GM21367 (cell line): ENCODE results near the gene PDZRN4.
"Not testable (repeated sequence)": the region's sequence is repeated elsewhere in the genome, so short reads cannot be mapped to it uniquely, and the experiment has no call there.

Experiments used
- ATAC-seq: cut with Tn5 transposase; IDR thresholded peaks from one replicate; pipeline ENCODE4 v1.9.1; 2021; ENCODE audit not compliant: unreplicated experiment

The PDZRN4 gene

DNA sequence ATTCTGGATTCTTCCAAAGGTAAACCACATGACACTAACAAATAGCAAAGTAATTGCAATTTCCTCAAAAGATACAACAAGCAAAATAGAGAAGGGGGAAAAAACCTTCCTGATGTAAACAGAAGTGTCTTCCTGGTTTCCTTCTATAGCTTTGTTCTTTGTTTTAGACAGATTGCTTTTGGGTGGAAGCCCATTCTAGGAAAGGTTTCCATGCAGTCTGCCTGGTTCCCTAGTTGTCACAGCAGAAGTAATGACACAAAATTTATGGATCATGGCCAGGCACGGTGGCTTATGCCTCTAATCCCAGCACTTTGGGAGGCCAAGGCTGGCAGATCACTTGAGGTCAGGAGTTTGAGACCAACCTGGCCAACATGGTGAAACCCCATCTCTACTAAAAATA is 359.0 kb downstream of the PDZRN4 start:
- ATAC-seq = not testable (repeated sequence)

DNA sequence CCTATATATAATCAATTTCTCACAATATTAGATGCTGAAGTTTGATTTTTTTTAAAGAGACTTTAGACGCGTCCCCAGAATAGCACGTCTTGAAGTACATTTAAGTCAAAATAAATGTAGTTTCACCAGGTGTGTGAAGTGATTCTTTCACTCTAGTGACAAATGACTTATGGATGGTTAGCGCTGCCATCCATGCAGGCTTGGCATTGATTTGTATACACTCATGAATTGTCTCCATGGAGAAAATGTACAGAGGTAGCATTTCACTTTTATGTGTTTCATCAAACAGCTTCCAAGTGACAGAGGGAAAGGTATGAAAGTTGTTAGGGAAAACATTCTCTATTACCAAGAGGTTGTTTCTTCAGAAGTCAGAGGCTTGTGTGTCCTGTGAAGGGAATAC is 360.8 kb downstream of the PDZRN4 start:
- ATAC-seq = no peak

DNA sequence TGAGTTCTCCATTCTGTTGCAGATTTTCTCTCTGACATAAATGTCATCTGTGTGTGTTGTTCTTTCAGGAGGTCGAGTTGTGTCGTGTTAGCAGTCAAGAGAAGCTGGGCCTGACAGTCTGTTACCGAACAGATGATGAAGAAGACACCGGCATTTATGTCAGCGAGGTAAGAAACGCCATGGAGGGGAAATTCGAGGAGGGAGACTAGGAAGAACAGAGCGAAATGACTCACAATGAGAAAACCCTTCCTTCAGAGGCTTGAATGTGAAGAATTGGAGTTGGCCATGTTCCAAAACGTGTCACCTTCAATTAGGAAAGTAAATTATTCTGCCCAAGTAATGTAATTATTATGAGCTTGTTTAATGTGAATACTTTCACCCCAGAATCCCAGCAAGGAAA is 364.5 kb downstream of the PDZRN4 start:
- ATAC-seq = no peak

DNA sequence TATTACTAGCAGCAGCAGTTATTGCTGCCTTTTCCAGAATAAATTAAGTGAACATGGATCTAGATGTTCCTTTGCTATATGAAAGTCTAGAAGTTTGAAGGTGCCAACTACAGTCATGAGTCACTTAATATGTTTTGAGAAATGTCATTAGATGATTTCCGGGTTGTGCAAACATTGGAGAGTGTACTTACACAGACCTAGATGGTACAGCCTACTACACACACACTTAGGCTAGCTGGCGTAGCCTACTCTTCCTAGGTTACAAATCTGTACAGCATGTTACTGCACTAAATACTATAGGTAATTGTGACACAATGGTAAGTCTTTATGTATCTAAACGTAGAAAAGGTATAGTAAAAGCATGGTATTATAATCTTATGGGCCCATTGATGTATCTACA is 368.1 kb downstream of the PDZRN4 start:
- ATAC-seq = no peak

DNA sequence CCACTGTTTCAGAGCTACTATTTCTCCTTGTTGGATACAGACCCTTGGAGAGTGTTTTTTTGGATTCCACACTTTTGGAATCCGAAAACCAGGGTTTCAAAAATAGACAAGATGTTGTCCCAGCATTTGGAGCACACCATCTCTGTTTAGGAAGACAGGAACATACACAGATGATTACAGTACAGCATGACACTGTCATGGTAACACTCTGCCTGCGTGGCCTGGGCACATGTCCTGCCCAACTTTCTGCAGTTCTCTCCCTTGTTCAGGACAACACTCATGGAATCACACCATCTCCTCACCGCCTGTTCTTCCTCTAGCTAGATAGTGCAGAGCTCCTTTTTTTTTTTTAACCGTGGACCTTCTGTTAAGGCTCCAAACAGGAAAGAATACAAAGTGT is 369.2 kb downstream of the PDZRN4 start:
- ATAC-seq = no peak

DNA sequence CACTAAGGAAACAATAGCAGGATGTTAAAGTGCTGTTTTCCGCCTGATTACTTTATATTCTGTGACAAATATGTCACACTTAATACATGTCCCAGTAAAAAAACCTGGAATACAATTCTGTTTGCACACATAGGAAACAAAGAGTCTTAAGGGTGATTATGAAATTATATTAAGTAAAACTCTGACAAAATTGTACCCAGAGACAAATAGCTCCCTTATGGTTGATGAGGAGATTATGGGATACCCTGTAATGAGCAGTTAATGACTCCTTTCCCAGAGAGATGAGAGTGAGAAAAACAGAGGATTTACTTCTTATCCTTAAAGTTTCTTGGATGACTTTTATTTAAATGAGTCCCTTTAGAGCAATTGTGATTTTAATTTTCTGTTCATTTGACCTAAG is 370.6 kb downstream of the PDZRN4 start:
- no peak for ATAC-seq

DNA sequence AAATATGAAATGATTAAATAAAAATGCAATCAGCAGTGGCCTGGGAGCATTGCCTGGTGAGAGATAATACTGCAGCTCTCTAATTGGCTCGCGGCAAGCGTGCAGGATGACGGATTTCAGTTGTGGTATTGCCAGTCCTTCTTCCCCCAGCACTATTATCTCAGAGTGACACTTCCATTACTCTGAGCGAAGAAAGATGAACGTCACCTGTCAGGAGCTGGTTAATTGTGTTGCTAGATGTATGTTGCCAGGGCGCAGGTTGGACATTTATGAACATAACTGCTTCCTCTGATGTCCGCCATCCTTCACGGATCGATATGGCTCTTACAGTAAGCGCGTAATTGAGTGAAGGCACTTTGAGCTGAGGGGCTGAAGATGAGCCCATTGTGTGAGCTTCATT is 374.9 kb downstream of the PDZRN4 start:
- no peak for ATAC-seq

DNA sequence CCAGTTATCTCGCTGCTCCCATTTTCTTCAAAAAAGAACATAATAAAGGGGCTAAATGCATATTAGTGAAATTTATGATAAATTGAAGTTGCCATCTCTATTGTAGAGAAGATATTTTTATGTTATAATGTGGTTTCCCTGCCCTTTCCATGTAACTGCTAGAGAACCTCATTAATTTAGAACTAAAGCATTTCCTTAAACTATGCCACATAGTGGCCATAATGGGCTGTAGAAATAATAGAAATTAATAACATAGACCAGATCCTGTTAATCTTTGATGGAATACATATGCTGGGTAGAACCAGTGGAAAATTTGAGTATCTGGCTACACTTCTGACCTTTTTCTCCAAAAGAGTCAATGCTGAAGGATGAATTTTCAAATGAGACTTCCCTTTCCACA is 376.7 kb downstream of the PDZRN4 start:
- ATAC-seq = no peak

DNA sequence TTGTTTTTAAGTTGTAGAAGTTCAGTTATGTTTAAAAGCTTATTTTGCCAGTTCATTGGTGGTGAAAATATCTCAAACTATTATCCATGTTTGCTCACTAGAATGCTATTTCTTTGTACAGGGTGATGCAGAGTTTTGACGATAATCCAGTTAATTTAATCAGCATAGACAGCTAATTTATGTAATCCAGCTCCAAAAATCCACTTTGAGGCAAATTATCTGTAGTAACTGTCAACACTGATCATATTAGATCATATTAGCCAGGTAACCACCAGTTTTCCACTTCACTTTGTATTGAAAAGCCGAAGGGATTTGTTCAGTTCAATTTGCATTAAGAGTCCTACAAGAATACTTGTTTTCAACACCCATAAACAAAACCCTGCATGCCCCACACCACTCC is 378.6 kb downstream of the PDZRN4 start:
- no peak for ATAC-seq

DNA sequence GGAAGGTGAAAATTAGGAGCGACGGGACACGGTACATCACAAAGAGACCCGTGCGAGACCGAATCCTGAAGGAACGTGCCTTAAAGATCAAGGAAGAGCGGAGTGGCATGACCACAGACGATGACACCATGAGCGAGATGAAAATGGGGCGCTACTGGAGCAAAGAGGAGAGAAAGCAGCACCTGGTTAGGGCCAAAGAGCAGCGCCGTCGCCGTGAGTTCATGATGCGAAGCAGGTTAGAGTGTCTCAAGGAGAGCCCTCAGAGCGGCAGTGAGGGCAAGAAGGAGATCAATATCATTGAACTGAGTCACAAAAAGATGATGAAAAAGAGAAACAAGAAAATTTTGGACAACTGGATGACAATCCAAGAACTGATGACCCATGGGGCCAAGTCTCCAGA is 385.3 kb downstream of the PDZRN4 start:
- no peak for ATAC-seq

DNA sequence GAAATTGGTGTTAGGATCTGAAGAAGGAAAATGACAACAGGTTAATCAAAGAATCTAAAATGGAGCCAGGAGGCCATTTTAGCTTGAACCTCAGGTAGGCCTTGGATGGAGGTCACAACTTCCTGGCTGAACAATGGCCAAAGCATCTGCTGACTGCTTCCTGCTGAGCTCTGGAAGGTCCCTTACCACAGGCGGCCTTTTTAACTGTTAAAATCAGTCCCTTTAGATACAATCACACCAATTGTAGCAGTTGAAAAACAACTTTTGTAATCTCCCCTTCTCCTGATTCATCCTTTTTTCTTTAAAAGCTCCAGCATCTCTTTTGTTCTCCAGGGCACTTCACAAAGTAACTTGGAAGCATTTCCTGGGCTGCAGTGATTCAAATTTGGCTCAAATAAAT is 388.8 kb downstream of the PDZRN4 start:
- no peak for ATAC-seq

DNA sequence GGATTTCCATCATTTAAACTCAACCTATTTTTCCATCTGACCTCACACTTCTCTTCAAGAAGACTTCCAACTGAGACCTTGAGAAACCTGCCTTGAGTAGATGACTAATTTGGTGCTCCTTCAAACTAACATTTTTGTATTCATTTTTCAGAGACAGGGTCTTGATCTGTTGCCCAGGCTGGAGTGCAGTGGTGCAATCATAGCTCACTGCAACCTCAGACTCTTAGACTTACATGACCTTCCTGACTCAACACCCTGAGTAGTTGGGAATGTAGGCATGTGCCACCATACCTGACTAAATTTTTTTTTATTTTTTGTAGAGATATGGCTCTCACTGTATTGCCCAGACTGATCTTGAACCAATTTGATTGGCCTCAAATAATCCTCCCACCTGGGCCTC is 389.9 kb downstream of the PDZRN4 start:
- no peak for ATAC-seq

DNA sequence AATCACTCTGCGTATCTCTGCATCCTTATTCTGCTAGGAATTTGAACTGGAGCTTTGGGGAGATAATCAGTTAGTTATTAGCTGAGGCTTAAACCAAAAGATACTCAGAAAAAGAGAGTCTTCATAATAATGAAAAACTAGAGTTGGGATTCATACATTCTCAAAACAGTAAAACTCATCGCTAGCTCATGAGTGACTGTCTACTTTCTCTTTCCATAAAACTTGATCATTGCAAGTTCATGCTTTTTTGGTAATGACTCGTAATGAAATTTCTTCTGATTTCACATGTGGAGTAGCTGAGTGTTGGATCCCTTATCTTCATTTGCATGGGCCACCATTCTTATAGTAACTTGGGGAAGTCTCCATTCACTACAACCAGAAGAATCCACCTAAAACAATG is 397.7 kb downstream of the PDZRN4 start:
- no peak for ATAC-seq

DNA sequence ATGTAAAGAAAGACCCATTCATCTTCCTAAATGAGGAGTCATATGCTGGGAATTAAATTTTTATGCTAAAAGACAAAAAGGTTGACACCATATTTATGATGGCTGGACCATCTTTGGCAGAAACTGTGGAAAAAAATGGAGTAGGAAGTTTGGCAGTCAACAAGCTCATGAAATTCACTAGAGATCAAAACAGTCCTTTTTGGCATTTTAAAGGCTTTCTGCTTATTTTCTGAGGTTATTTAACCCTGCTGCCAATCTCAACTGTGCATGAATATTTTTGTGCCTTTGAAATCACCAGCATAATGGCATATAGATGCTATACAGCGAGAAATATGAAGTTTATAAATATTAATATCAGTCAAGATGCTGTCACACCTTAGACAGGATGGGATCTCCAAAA is 399.5 kb downstream of the PDZRN4 start:
- no peak for ATAC-seq

DNA sequence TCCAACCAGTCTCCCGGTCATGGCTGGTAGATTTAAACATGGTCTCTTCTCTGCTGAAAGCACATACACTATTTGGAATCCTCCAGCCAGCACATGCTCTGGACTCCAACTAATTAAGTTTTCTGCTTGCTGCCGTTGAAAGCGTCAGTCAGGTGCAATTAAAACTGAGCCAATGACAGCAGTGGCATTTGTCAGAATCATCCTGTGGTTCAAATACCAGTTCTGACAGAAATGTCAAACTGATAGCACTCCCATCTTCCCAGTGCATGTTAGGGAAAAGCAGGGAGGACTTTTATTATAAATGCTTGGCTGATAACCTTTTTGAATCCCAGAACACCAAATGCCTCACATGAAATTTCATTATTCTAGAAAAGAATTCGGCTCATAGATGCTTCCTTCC is 401.8 kb downstream of the PDZRN4 start:
- ATAC-seq = no peak

DNA sequence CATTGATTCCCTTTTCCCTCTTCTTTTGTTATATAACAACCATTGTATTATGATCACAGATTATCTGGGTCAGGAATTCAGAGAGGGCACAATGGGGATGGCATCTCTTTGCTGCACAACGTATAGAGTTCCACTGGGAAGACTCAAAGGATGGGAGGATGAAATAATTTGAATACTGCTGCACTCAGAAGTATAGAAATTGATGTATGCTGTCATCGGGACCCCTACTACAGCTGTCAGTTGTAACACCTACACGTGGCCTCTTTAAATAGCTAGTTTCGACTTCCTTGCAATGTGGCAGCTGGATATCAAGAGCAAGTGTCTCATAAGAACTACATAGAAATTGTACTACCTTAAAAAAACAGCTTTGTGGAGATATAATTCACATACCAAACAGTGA is 408.1 kb downstream of the PDZRN4 start:
- no peak for ATAC-seq

DNA sequence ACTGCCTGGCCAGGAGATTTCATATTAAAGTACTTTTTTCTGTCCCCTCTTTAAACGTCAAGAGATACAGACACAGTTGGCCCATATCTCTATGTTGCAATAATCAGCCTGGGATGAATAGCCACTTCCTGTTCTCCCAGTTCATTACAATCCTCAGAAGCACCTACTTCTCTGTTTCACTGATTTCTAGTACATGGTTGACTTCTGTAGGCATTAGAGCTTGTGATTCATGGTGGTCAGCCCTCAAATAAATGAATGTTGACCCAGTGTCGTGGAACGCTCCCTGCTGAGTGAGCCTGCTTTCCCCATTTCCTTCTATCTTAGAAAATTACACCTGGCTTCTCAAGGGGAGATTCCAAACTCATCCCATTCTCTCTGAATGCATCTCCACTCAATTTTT is 416.7 kb downstream of the PDZRN4 start:
- ATAC-seq = no peak

DNA sequence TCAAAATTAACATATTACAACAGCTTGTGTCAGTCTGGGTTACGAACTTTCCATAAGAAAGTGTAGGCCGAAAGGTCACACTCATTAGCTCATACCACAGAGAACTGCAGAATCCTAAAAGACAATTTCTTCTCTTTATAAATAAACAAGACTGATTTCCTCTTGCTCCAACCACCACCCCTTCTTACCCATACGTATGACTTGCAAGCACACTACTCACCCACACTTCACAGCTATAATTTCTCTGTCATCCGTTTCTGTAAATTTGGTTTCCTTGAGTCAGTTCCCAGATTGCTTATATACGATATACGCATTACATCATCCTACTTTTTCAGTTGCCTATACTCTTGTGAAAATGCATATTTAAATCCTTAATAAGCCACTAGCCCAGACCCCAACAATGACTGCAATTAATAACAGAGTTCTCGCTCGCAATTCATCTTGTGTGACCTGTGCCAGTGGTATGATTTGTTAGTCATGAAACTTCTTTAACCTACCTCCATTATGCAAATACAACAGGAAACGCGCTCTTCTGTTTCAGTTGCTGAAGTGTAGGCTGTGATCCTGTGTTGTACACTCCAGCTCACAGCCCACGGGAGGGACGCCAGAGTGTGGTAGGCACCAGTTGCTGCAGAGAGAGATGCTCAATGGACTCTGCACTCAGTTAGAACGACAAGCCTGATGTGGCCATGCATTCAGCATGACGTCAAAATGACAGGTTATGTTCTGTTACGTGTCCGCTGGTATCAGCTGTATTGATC is 417.6 kb downstream of the PDZRN4 start:
- no peak for ATAC-seq

DNA sequence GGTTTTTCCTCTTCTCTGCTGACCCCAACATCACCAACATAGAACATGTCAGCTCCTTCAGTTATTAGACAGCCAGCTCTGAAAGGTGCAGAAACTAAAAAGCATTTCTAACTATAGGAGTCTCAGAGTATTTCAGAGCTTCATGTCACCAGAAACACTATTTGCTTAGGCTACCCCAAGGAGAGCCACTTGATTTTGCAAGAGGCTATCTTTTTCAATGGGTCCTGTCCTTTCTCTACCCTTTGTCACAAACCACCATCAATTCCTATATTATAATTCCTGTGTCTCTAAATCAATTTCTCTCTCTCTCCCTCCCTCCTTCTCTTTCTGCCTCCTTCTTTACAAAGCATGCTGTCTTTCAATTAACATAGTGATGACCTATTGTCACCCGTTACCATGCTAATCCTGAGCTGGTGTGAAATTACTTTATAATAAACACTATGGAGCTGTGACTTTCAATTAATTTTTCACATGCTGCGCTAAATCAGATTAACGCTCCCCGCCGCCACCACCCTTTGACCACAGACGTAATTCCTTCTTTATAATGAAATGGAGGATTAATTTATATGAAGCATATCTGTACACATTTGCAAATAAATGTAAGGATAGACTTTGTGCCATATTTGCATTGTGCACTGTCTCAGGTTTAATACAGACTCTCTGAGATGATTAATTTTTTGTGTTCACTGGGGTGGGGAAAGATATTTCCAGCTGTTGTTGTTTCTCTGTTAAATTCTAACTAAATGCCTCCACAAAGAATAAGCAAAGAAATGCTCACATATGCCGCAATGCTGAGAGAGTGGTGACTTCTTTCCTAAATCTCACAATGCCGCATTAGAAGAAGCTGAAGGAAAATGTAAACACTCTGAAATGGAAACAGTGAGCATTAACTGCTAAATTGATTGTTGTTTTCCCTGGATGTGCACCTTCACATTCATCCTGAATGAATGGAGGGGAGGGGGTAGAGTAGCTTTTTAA is 418.6 kb downstream of the PDZRN4 start:
- no peak for ATAC-seq

DNA sequence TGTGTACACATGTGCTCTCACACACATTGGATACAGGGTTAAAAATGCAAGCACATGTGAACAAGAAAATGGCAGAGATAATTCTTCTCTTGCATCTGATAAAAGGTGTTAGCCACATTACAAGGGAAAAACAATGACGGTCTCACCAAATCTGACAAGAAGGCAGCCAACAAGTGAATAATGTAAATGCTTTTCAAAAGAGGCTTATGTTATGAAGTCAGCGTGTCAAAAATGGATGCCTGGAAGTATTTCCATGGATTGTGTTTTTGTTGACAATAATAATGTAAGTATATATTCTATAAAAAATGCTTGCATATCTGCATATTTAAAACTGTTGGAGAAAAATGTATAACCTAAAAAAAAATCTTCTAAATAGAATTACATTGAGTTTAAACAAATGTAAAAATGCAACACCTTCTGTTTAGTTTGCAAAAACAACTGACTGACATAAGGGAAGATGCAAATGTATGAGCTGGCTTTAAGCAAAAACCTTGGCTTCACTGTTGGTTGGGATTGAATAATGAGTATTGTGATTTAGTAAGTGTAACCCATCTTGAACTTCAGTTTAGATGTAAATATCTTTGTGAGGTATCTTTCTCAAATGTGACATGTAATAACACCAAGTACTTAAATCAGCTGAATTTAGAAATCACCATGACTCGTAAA is 424.9 kb downstream of the PDZRN4 start:
- ATAC-seq = no peak

DNA sequence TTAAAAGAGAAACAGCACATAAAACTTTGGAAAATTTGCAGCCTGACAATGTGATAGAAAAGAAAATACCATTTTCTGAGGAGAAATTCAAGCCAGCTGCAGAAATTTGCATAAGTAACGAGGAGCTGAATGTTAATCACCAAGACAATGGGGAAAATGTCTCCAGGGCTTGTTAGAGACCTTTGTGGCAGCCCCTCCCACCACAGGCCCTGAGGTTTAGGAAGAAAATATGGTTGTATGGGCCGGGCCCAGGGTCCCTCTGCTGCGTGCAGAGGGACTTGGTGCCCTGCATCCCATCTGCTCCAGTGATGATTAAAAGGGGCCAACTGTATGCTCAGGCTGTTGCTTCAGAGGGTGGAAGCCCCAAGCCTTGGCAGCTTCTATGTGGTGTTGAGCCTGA is 427.1 kb downstream of the PDZRN4 start:
- ATAC-seq = not testable (repeated sequence)

DNA sequence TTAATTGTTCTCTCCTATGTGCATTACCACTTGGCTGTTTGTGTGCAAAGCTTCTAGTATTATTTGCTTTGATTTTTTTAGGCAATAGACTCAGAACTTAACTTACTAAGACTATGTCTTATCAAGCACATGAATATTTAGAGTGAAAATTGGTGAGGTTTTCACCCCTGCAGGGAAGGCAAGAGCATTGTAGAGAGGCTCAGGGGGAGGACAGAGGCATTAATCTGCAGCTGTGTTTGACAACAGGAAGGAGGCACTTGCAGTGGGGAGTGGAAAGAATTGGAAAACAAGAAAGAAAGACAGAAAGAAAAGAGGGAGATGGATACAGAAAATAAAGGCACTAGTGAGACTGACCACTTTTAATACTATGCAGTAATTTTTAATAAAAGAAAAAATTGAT is 431.6 kb downstream of the PDZRN4 start:
- ATAC-seq = no peak
